Measurements from ENCODE around the gene THYN1.

DNA sequence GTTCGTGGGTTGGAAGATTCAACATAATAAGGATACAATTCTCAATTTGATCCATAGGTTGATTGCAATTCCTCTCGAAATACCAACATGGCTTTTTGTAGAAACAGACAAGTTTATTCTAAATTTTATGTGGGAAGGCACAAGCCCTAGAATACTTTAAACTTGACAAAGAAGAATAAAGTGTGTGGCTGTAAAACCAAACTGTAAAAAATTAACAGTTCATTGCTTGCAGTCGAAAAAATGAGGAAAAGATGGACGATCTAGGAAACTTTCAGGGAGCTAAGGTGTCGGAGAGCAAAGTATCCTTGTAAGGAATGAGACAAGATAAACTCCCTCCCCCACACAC lies 22.0 kb upstream of the THYN1 start:
- TF ChIP-seq RARB (CRISPR knock-in tag; IDR thresholded peaks at IDR 0.05) = no peak
- TF ChIP-seq ZFP30 (CRISPR knock-in tag; IDR thresholded peaks at IDR 0.05) = no peak
- TF ChIP-seq ESRRG (CRISPR knock-in tag; IDR thresholded peaks at IDR 0.05) = no peak
- TF ChIP-seq ZFP3 (CRISPR knock-in tag; IDR thresholded peaks at IDR 0.05) = no peak
- no peak for TF ChIP-seq ZNF565 (CRISPR knock-in tag; conservative IDR thresholded peaks at IDR 0.05; ENCODE audit: low read depth)

Data from SK-N-SH treated with all-trans-retinoic acid at 6 μM for 48 hours (cell line).